Medulla oblongata (tissue), 1 donor: ENCODE results near the gene IPCEF1.
"Not testable (repeated sequence)": the region's sequence is repeated elsewhere in the genome, so short reads cannot be mapped to it uniquely, and the experiment has no call there.

ENCODE experiments used
- DNase-seq: peaks from one replicate; pipeline ENCODE4 v3.0.0-alpha.2; 2015; ENCODE audit errors: extremely low spot score

The IPCEF1 gene

GRCh38 chr6:154246723-154247118, 109.9 kb downstream of the IPCEF1 start:
- no peak for DNase-seq

GRCh38 chr6:154245506-154245905, 111.1 kb downstream of the IPCEF1 start:
- DNase-seq: no peak

GRCh38 chr6:154243793-154244750, 112.5 kb downstream of the IPCEF1 start:
- DNase-seq: no peak

- DNase-seq: no peak
Observed at GRCh38 chr6:154242617-154243357, 113.8 kb downstream of the IPCEF1 start.

GRCh38 chr6:154241581-154241980, 115.0 kb downstream of the IPCEF1 start:
- no peak for DNase-seq

GRCh38 chr6:154241061-154241460, 115.5 kb downstream of the IPCEF1 start:
- not testable (repeated sequence) for DNase-seq

GRCh38 chr6:154239392-154239791, 117.2 kb downstream of the IPCEF1 start:
- DNase-seq: no peak

- no peak for DNase-seq
Observed at GRCh38 chr6:154238831-154239230, 117.8 kb downstream of the IPCEF1 start.

GRCh38 chr6:154236646-154237301, 119.8 kb downstream of the IPCEF1 start:
- DNase-seq: no peak

GRCh38 chr6:154234019-154234772, 122.4 kb downstream of the IPCEF1 start:
- DNase-seq: peak; percentile 53

GRCh38 chr6:154233383-154233782, 123.2 kb downstream of the IPCEF1 start:
- no peak for DNase-seq

- DNase-seq: no peak
Observed at GRCh38 chr6:154232013-154232910, 124.3 kb downstream of the IPCEF1 start.

GRCh38 chr6:154230910-154231595, 125.5 kb downstream of the IPCEF1 start:
- no peak for DNase-seq

- DNase-seq: no peak
Observed at GRCh38 chr6:154230393-154230792, 126.2 kb downstream of the IPCEF1 start.

- DNase-seq: no peak
Observed at GRCh38 chr6:154229786-154230185, 126.8 kb downstream of the IPCEF1 start.

- DNase-seq: no peak
Observed at GRCh38 chr6:154228521-154228905, 128.1 kb downstream of the IPCEF1 start.

GRCh38 chr6:154227862-154228520, 128.6 kb downstream of the IPCEF1 start:
- DNase-seq: no peak

- DNase-seq: no peak
Observed at GRCh38 chr6:154226461-154226860, 130.1 kb downstream of the IPCEF1 start.

- no peak for DNase-seq
Observed at GRCh38 chr6:154223296-154223695, 133.3 kb downstream of the IPCEF1 start.
